HG03039 (cell line): ENCODE measurements around the gene CMKLR1.

ENCODE experiments used
- ATAC-seq: cut with Tn5 transposase; IDR thresholded peaks from one replicate; pipeline ENCODE4 v1.9.1; 2021; ENCODE audit warnings: mild to moderate bottlenecking, moderate library complexity; ENCODE audit not compliant: unreplicated experiment

Gene CMKLR1

DNA sequence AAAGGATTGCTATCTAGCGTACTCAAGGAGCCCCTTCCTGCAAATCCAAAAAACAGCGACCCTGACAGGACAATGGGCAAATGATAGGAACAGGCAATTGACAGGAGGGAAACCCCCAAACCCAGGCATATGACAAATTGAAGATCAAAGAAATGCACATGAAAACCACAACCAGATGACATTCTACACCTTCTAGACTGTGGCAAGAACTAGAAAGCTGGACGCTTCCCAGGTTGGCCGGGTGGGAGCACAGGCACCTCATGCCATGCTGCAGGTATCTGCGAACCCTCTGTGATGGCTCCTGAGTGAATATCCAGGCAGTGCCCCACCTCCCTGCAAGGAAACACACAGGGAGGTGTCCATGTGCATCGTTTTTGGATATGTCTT, 37.1 kb downstream of the CMKLR1 start:
- ATAC-seq = no peak

- no peak for ATAC-seq
Observed at GRCh38 chr12:108301346-108301745, 37.8 kb downstream of the CMKLR1 start.

GRCh38 chr12:108299980-108300696, 39.0 kb downstream of the CMKLR1 start:
- ATAC-seq = no peak

- ATAC-seq = no peak
Observed at GRCh38 chr12:108299516-108299915, 39.6 kb downstream of the CMKLR1 start.

DNA sequence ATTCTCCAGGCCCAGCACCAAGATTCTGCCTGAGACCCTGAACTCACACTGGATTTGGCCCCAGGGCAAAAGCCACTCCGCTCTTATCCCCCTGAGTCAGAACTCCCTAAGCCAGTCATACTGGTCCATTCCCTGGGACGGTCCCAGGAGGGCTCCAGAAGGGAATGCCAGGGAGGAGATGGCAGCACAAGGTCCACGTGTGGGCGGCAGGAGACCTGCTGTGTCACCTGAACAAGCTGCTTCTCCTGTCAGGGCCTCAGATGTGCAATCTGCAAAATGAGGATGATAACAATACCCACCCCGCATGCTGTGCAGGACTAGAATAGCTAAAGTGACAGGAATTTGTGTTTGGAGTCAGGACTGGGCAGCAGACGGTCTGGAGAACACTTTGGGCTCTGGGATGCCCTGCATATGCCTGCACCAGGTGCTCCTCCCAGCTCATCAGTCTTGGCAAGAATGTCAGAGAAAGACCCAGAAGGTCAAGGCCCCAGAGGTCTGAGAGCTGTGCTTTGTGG, 40.3 kb downstream of the CMKLR1 start:
- ATAC-seq = no peak

GRCh38 chr12:108297895-108298760, 41.0 kb downstream of the CMKLR1 start:
- ATAC-seq = no peak

GRCh38 chr12:108297424-108297823, 41.7 kb downstream of the CMKLR1 start:
- no peak for ATAC-seq

DNA sequence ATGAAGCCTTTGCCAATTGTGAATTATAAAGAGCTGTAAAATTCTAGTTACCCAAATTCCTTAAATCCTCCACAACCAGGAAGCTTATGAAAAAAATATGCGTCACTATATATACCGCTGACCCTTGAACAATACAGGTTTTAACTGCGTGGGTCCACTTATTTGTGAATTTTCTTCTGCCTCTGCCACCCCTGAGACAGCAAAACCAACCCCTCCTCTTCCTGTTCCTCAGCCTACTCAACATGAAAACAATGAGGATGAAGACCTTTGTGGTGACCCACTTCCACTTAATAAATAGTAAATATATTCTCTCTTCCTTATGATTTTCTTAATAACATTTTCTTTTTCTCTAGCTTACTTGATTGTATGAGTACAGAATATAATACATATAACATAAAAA, 42.2 kb downstream of the CMKLR1 start:
- no peak for ATAC-seq

DNA sequence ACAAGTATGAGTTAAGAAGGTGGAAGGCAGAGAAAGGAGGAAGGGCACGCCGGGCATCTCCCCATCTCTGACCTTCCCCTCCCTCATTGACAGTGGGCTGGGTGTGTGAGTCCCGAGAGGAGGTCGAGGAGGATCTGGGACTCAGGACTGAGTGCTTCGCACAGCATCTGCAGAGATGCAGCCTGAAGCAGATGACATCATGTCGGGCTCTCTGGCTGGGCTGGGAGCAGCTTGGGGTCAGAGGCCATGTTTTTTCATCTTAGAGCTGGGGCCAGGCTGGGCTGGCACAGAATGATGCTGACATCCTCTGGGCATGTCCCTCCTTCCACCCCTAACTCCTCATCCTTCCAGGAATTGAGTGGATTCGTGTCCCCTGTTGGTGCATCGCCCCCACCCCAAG, 43.5 kb downstream of the CMKLR1 start:
- no peak for ATAC-seq

DNA sequence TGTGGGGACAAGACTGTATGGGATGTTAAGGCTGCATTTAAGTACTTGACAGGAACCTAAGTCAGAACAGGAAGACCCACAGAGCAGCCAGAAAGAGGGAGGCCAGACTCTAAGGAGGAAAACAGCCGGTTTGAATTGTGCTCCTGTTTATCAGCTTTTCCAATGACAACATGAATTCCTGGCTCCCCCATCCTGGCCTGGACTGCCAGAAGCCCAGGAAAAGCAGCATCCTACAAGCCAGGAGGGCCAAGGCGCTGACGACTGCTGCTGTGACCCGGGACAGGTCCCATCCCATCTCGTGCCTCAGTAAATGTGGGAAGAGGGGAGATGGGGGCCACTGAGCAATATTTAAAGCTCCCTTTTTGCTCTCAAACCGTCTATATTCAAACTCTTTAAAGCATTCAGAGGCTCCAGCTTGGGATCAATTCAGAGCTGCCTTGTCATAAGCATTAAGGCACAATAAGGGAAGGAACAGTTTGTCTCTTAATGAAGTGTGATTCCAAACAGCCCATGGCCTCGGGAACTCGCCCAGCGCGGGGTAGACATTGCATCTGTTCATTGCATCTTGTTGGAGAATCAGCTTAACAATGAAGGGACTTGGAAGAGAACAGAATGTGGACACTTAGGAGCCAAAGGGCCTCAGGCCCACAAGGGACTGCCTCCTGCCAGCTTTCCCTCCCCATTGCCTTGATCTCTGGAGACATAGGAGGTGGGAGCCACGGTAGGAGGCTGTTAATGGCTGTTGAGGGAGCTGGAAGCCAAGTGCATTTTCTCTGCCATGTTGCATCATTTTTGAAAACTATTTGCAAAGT, 49.6 kb downstream of the CMKLR1 start:
- ATAC-seq = no peak

- no peak for ATAC-seq
Observed at GRCh38 chr12:108287227-108287626, 51.9 kb downstream of the CMKLR1 start.

DNA sequence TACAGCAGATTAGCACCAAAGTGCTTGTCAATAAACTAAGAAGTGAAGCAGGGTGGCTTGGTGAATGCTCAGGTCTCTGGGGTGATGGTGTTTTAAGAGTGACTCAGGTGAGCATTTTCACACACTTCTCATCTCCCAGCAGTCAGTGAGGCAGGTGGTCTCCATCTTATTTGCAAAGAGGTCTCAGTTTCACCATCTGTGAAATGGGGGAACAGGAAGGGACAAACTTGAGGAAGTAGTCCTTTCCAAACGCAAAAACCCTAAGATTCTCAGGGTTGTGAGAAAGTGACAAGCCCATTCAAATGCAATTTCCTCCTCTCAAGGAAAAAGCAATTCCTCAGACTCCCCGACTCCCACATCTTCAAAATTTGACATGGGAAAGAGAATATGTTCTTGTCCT, 54.1 kb downstream of the CMKLR1 start:
- ATAC-seq = no peak

- ATAC-seq = no peak
Observed at GRCh38 chr12:108284163-108284562, 54.9 kb downstream of the CMKLR1 start.

GRCh38 chr12:108282676-108283075, 56.4 kb downstream of the CMKLR1 start:
- no peak for ATAC-seq

- no peak for ATAC-seq
Observed at GRCh38 chr12:108282160-108282559, 57.0 kb downstream of the CMKLR1 start.

DNA sequence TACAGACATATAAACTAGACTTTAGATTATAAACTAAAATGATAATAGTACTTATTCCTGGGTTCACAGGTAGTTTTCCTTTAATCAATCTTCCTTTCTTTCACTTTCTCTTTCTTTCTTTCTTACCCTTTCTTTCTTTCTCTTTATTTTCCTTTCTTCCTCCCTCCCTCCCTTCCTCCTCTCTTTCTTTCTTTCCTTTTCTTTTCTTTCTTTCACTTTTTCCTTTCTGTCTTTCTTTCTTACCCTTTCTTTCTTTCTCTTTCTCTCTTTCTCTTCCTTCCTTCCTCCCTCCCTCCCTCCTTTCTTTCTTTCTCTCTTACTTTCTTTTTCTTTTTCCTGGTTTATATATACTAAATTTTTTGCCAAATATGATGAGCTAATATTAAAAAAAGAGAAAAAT, 61.5 kb downstream of the CMKLR1 start:
- no peak for ATAC-seq

GRCh38 chr12:108273217-108273616, 65.9 kb downstream of the CMKLR1 start:
- ATAC-seq = no peak

DNA sequence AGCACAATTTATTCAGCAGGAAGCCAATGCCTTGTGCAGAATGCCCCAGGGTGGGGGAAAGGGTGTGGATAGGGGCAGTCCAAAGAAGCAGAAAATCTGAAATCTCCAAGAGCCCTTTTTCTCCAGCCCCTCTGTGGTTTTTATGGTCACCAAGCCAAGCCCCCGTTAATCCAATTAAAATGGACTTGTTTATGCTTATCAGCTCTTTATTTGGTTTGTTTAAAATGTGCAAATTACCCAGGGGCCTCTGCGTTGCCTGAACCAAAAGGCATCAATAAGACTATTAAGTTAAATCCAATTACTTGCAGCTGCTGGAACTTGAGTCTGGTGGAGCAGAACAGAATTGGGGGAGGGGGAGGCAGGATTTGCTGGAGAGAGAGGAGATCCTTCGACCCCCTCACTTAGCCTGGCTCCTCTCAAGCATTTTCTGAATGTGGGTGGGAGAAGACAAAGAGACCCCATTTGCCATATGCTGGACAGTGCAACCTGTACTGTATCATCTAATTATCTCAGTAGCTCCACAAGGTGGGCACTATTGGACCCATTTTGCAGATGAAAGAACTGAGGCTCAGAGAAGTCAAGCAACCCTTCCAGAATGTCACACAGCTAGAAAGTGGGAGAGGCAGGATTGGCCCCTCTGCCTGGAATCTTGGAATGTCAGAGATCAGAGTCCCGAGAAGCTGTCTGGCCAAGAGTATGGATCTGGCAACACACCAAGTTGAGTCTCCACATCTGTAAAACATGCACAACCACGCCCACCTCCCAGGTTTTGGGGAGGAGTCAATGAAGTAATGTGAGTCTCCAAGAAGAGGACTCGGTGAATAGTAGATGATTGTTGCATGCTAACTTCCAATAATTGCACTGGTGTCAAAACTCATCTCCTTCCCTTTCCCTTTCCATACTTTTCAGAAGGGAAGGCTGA, 66.9 kb downstream of the CMKLR1 start:
- ATAC-seq = no peak

DNA sequence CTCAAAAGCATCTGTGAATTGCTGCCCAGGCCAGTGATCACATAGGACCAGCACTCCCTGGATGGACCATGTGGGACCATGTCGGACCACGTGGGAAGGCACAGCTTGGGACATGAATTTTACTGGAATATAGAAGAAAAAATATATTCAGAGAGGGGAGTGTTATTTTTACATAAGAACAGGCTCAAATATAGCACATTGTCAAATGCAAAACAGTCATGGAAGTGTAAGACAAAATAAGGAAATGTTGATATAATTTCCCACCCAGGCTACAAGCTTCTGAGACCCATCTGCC, 68.3 kb downstream of the CMKLR1 start:
- ATAC-seq = no peak

- ATAC-seq = no peak
Observed at GRCh38 chr12:108270035-108270848, 68.9 kb downstream of the CMKLR1 start.
